Stimulated activated CD4-positive, alpha-beta T cell treated with anti-CD3 and anti-CD28 coated beads, TNF-alpha, amount 100 ng/mL, for 4 hours (primary cell): Measurements from ENCODE around the gene PIK3C2B.

Experiments used
- DNase-seq, 3 experiments: peaks; one replicate each; pipeline ENCODE4 v3.0.0-alpha.2; 2020; ENCODE audit warnings: low read depth in 3 of 3

PIK3C2B gene

GRCh38 chr1:204479387-204480136 lies 15.0 kb downstream of the PIK3C2B start:
- no peak for DNase-seq

GRCh38 chr1:204478921-204479320 lies 15.7 kb downstream of the PIK3C2B start:
- DNase-seq = no peak

GRCh38 chr1:204478172-204478899 lies 16.3 kb downstream of the PIK3C2B start:
- no peak for DNase-seq

- no peak for DNase-seq
These were observed 17.4 kb downstream of the PIK3C2B start for GRCh38 chr1:204477036-204477740.

- DNase-seq = no peak
These were observed 18.0 kb downstream of the PIK3C2B start for GRCh38 chr1:204476563-204476962.

- no peak for DNase-seq
These were observed 18.8 kb downstream of the PIK3C2B start for GRCh38 chr1:204475656-204476432.

GRCh38 chr1:204473400-204473965 lies 21.1 kb downstream of the PIK3C2B start:
- no peak for DNase-seq

- DNase-seq = no peak
These were observed 21.9 kb downstream of the PIK3C2B start for GRCh38 chr1:204472660-204473059.

GRCh38 chr1:204471687-204472086 lies 22.9 kb downstream of the PIK3C2B start:
- DNase-seq = no peak

- no peak for DNase-seq
These were observed 25.3 kb downstream of the PIK3C2B start for GRCh38 chr1:204469304-204469703.

GRCh38 chr1:204468766-204469302 lies 25.8 kb downstream of the PIK3C2B start:
- DNase-seq = no peak

GRCh38 chr1:204468206-204468605 lies 26.4 kb downstream of the PIK3C2B start:
- no peak for DNase-seq

GRCh38 chr1:204466416-204467405 lies 27.9 kb downstream of the PIK3C2B start:
- DNase-seq = no peak

GRCh38 chr1:204465546-204466415 lies 28.8 kb downstream of the PIK3C2B start:
- no peak for DNase-seq

GRCh38 chr1:204464701-204465100 lies 29.9 kb downstream of the PIK3C2B start:
- DNase-seq = no peak

GRCh38 chr1:204464187-204464631 lies 30.4 kb downstream of the PIK3C2B start:
- no peak for DNase-seq

GRCh38 chr1:204463125-204464060 lies 31.2 kb downstream of the PIK3C2B start:
- DNase-seq = no peak

GRCh38 chr1:204462229-204462561 lies 32.4 kb downstream of the PIK3C2B start:
- no peak for DNase-seq
